Natural killer cell (primary cell): ENCODE measurements around the gene PCAT6. TPM values are rescaled to one million over a fixed set of nuclear protein-coding genes. Genes with fewer than 3 reads are reported as not detected.

Experiments
- ATAC-seq, 3 donors: fragments of 150-1000 bp in 2 of 3; fragments of 200-7000 bp in 1 of 3; cut with Tn5 transposase; 1 replicate in 1 of 3; 2 replicates in 2 of 3; pipeline ENCODE4 v1.10.0; 2021; ENCODE audit warnings: mild to moderate bottlenecking in 2 of 3, moderate library complexity in 2 of 3
- DNase-seq, 2 donors: peaks; one replicate each; pipeline versions ENCODE4 v3.0.0 to v3.0.0-alpha.2; 2013 to 2021; ENCODE audit warnings: mixed read lengths in 1 of 2
- H3K27ac ChIP-seq: one replicate; pipeline ENCODE4 v1.5.1; 2013; ENCODE audit warnings: mild to moderate bottlenecking, low read length
- H3K27me3 ChIP-seq: one replicate; pipeline ENCODE4 v1.6.1; 2013; ENCODE audit warnings: low read length; ENCODE audit not compliant: control insufficient read depth, insufficient read depth
- H3K36me3 ChIP-seq: one replicate; pipeline ENCODE4 v1.6.1; 2013; ENCODE audit warnings: low read length; ENCODE audit not compliant: control insufficient read depth, insufficient read depth
- H3K4me1 ChIP-seq: one replicate; pipeline ENCODE4 v1.6.1; 2013; ENCODE audit warnings: low read length; ENCODE audit not compliant: control insufficient read depth, insufficient read depth
- H3K4me3 ChIP-seq: one replicate; pipeline ENCODE4 v1.5.1; 2013; ENCODE audit warnings: low read length
- H3K9me3 ChIP-seq: one replicate; pipeline ENCODE4 v1.6.1; 2013; ENCODE audit warnings: low read length; ENCODE audit not compliant: control insufficient read depth, insufficient read depth
- H3K27ac Mint-ChIP-seq, 2 donors: one replicate each; pipeline ENCODE4 v1.8.0; 2022; ENCODE audit warnings: mild to moderate bottlenecking in 2 of 2, mixed read lengths in 2 of 2, moderate library complexity in 1 of 2
- H3K27me3 Mint-ChIP-seq, 2 donors: one replicate each; pipeline ENCODE4 v1.8.0; 2022; ENCODE audit warnings: low read depth in 2 of 2, mixed read lengths in 2 of 2
- H3K36me3 Mint-ChIP-seq: one replicate; pipeline ENCODE4 v1.8.0; 2022; ENCODE audit warnings: mixed read lengths
- H3K4me1 Mint-ChIP-seq, 2 donors: one replicate each; pipeline ENCODE4 v1.8.0; 2022; ENCODE audit warnings: mixed read lengths in 2 of 2
- H3K4me3 Mint-ChIP-seq: one replicate; pipeline ENCODE4 v1.8.0; 2022; ENCODE audit warnings: mild to moderate bottlenecking, moderate library complexity, mixed read lengths
- H3K9me3 Mint-ChIP-seq, 2 donors: one replicate each; pipeline ENCODE4 v1.8.0; 2022; ENCODE audit warnings: mixed read lengths in 2 of 2
- CTCF ChIP-seq: fragments of 200-600 bp; IDR thresholded peaks from one replicate; pipeline ENCODE4 v1.8.0; 2022; ENCODE audit warnings: antibody characterized with exemption
- WGBS: methylation state at CpG from one replicate; pipeline ENCODE4 v1.1.7; 2013; ENCODE audit warnings: missing lambda C conversion rate; ENCODE audit not compliant: insufficient coverage; 5-methylcytosine and 5-hydroxymethylcytosine counted together
- intact Hi-C: fragments of 100-400 bp; cut with micrococcal nuclease; formaldehyde crosslinking; loops from one replicate; pipeline ENCODE4 v1.14.2; 2022
- total RNA-seq, 4 donors: library from RNA; stranded (reverse); fragments of 120-200 nt in 1 of 4; gene quantifications; one replicate each; pipeline versions ENCODE4 v1.2.3 to v1.2.4, GENCODE V29; 2013 to 2022

PCAT6 gene
- total RNA-seq, 3 donors from 2014 or later (not counting 1 experiment from before 2014, with no cell fraction given) = 1.1 to 1.5 TPM; not detected in 1

GRCh38 chr1:202854787-202855186 lies 44.0 kb downstream of the PCAT6 start:
- Histone ChIP-seq H3K27me3 (no peaks in the 10 kb centered on the region), H3K27ac (no peak overlapping the region), H3K36me3 (no peaks in the 10 kb centered on the region), H3K9me3 (no peaks in the 10 kb centered on the region), H3K4me1 (no peaks in the 10 kb centered on the region), H3K4me3 (no peak overlapping the region)
- intact Hi-C loops = no loop called here
- H3K27ac Mint-ChIP-seq = no peak overlapping the region
- no peak for TF ChIP-seq CTCF
- no peaks in the 10 kb centered on the region for H3K36me3 Mint-ChIP-seq
- WGBS = 92% methylated on average over 8 of the region's 8 CpGs
- H3K4me1 Mint-ChIP-seq = no peaks in the 10 kb centered on the region
- no peaks in the 10 kb centered on the region for H3K9me3 Mint-ChIP-seq
- H3K27me3 Mint-ChIP-seq = peaks cover 0 to 8% of the 10 kb centered on the region in 2 donors
- no peak for ATAC-seq
- DNase-seq = no peak
- no peak overlapping the region for H3K4me3 Mint-ChIP-seq

- DNase-seq (no peak), ATAC-seq (no peak)
- no peaks in the 10 kb centered on the region for H3K36me3 Mint-ChIP-seq
- H3K27ac Mint-ChIP-seq = no peak overlapping the region
- H3K9me3 Mint-ChIP-seq = no peaks in the 10 kb centered on the region
- H3K4me1 Mint-ChIP-seq = peaks cover 3 to 4% of the 10 kb centered on the region in 2 donors
- Histone ChIP-seq H3K9me3 (no peaks in the 10 kb centered on the region), H3K36me3 (no peaks in the 10 kb centered on the region), H3K27me3 (peaks cover 3% of the 10 kb centered on the region), H3K4me1 (peaks cover 5% of the 10 kb centered on the region), H3K4me3 (no peak overlapping the region), H3K27ac (no peak overlapping the region)
- no peak overlapping the region for H3K4me3 Mint-ChIP-seq
- H3K27me3 Mint-ChIP-seq = peaks cover 0 to 9% of the 10 kb centered on the region in 2 donors
- no peak for TF ChIP-seq CTCF
- 100% methylated on average over 2 of the region's 2 CpGs for WGBS
- intact Hi-C loops = no loop called here
Observed at GRCh38 chr1:202856014-202856413, 45.3 kb downstream of the PCAT6 start.

- no peaks in the 10 kb centered on the region for H3K36me3 Mint-ChIP-seq
- peaks cover 0 to 19% of the 10 kb centered on the region in 2 donors for H3K27me3 Mint-ChIP-seq
- intact Hi-C loops = no loop called here
- Histone ChIP-seq H3K36me3 (no peaks in the 10 kb centered on the region), H3K4me1 (peaks cover 17% of the 10 kb centered on the region), H3K9me3 (no peaks in the 10 kb centered on the region), H3K27me3 (peaks cover 3% of the 10 kb centered on the region), H3K27ac (no peak overlapping the region), H3K4me3 (no peak overlapping the region)
- no peak overlapping the region for H3K4me3 Mint-ChIP-seq
- DNase-seq (no peak), ATAC-seq (no peak)
- H3K9me3 Mint-ChIP-seq = no peaks in the 10 kb centered on the region
- H3K27ac Mint-ChIP-seq = no peak overlapping the region
- H3K4me1 Mint-ChIP-seq = peaks cover 14% of the 10 kb centered on the region in 2 donors
- 66% methylated on average over 4 of the region's 4 CpGs for WGBS
- no peak for TF ChIP-seq CTCF
Observed at GRCh38 chr1:202857136-202857610, 46.4 kb downstream of the PCAT6 start.

- Histone ChIP-seq H3K36me3 (no peaks in the 10 kb centered on the region), H3K4me1 (peaks cover 17% of the 10 kb centered on the region), H3K9me3 (no peaks in the 10 kb centered on the region), H3K4me3 (no peak overlapping the region), H3K27ac (no peak overlapping the region), H3K27me3 (peaks cover 3% of the 10 kb centered on the region)
- Mint-ChIP-seq H3K36me3 (no peaks in the 10 kb centered on the region), H3K4me3 (no peak overlapping the region), H3K4me1 (peaks cover 14% of the 10 kb centered on the region in 2 donors), H3K27ac (no peak overlapping the region), H3K27me3 (peaks cover 0 to 22% of the 10 kb centered on the region in 2 donors), H3K9me3 (no peaks in the 10 kb centered on the region)
- ATAC-seq (no peak), DNase-seq (no peak)
- intact Hi-C loops = no loop called here
- WGBS = 66% methylated on average over 6 of the region's 6 CpGs
- no peak for TF ChIP-seq CTCF
Observed at GRCh38 chr1:202858331-202858730, 47.6 kb downstream of the PCAT6 start.
